Stimulated activated CD4-positive, alpha-beta T cell treated with anti-CD3 and anti-CD28 coated beads, Interleukin-4, amount 100 ng/mL, for 24 hours (primary cell): Measurements from ENCODE around the gene MREG.
"Not testable (repeated sequence)": the region's sequence is repeated elsewhere in the genome, so short reads cannot be mapped to it uniquely, and the experiment has no call there.

Experiments used
- DNase-seq: peaks from one replicate; pipeline ENCODE4 v3.0.0-alpha.2; 2020

The MREG gene

GRCh38 chr2:215957354-215958122, 55.8 kb downstream of the MREG start:
- not testable (repeated sequence) for DNase-seq

GRCh38 chr2:215952860-215953637, 60.3 kb downstream of the MREG start:
- DNase-seq: no peak

- DNase-seq: no peak
Measured at GRCh38 chr2:215951558-215951957, 61.8 kb downstream of the MREG start.

GRCh38 chr2:215949991-215950404, 63.4 kb downstream of the MREG start:
- no peak for DNase-seq

GRCh38 chr2:215948051-215948450, 65.3 kb downstream of the MREG start:
- no peak for DNase-seq

GRCh38 chr2:215946586-215946985, 66.8 kb downstream of the MREG start:
- DNase-seq: no peak

GRCh38 chr2:215942194-215942593, 71.2 kb downstream of the MREG start:
- DNase-seq: no peak

GRCh38 chr2:215941726-215942125, 71.6 kb downstream of the MREG start:
- no peak for DNase-seq

GRCh38 chr2:215940645-215941184, 72.6 kb downstream of the MREG start:
- DNase-seq: no peak

- no peak for DNase-seq
Measured at GRCh38 chr2:215937190-215937589, 76.2 kb downstream of the MREG start.

- no peak for DNase-seq
Measured at GRCh38 chr2:215933151-215933550, 80.2 kb downstream of the MREG start.

- DNase-seq: peak; percentile 61
Measured at GRCh38 chr2:215931256-215931903, 82.0 kb downstream of the MREG start.

- DNase-seq: no peak
Measured at GRCh38 chr2:215930505-215931253, 82.7 kb downstream of the MREG start.

- no peak for DNase-seq
Measured at GRCh38 chr2:215929602-215930335, 83.6 kb downstream of the MREG start.

- DNase-seq: no peak
Measured at GRCh38 chr2:215928086-215928485, 85.3 kb downstream of the MREG start.

- not testable (repeated sequence) for DNase-seq
Measured at GRCh38 chr2:215926992-215927391, 86.4 kb downstream of the MREG start.

- no peak for DNase-seq
Measured at GRCh38 chr2:215921895-215922294, 91.5 kb downstream of the MREG start.

GRCh38 chr2:215920244-215921100, 92.9 kb downstream of the MREG start:
- peak; percentile 56 for DNase-seq

- no peak for DNase-seq
Measured at GRCh38 chr2:215919624-215920243, 93.6 kb downstream of the MREG start.

- no peak for DNase-seq
Measured at GRCh38 chr2:215918901-215919599, 94.3 kb downstream of the MREG start.
